ENCODE results near the gene PDE2A. TPM values are rescaled to one million over a fixed set of nuclear protein-coding genes. Genes with fewer than 3 reads are reported as not detected.

Gene PDE2A
- total RNA-seq, 1 experiment from 2014 or later: 0.74 TPM

DNA sequence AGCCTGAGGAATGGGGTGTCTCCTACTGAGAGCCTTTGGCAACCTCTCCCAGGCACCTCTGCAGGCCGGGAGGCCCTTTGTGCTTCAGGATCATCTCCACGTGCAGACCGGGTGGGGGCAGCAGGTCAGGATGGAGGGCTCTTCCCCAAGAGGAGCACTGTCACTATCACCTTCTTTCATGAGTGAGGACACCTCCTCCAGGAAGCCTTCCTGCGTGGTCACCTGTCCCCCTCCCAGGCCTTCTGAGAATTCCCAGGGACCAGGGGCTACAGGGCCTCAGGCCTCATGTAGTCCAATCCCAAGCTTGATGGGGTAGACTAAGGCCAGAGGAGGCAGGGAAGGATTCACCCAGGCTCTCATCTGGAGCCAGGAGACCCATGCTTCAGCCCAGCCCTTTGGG is 57.6 kb downstream of the PDE2A start:
- Histone ChIP-seq H3K4me1 (ENCODE audit: control insufficient read depth, insufficient read depth, low read length) (no peaks in the 10 kb centered on the region), H3K27ac (ENCODE audit: low read length) (no peak overlapping the region), H3K27me3 (ENCODE audit: control insufficient read depth, insufficient read depth, low read length) (peaks cover 20% of the 10 kb centered on the region), H3K4me3 (ENCODE audit: low read depth in 2 of 2, low read length in 2 of 2) (no peak overlapping the region), H3K36me3 (ENCODE audit: control insufficient read depth, insufficient read depth, low read length) (no peaks in the 10 kb centered on the region), H3K9me3 (ENCODE audit: control insufficient read depth, insufficient read depth, low read depth, low read length) (no peaks in the 10 kb centered on the region)
- DNase-seq (ENCODE audit: low read depth, low spot score): no peak
- POLR2A ChIA-PET: no interaction called here
- in situ Hi-C loops (cut with HindIII; ENCODE audit: low pct_unique_long_range_greater_than_20kb, low sequenced_read_pairs): no loop called here
- no peak for ATAC-seq
- intact Hi-C loops (cut with micrococcal nuclease; ENCODE audit: unreplicated experiment): no loop called here
- TF ChIP-seq TCF7L2 (IDR thresholded peaks at IDR 0.05; ENCODE audit: low read depth, low read length) (no peak), POLR2AphosphoS5 (IDR thresholded peaks at IDR 0.05; ENCODE audit: low read depth, low read length) (no peak), SIN3A (IDR thresholded peaks at IDR 0.05; ENCODE audit: borderline replicate concordance, insufficient read depth, low read depth, low read length) (no peak)
- TF ChIP-seq, protein P1, sequence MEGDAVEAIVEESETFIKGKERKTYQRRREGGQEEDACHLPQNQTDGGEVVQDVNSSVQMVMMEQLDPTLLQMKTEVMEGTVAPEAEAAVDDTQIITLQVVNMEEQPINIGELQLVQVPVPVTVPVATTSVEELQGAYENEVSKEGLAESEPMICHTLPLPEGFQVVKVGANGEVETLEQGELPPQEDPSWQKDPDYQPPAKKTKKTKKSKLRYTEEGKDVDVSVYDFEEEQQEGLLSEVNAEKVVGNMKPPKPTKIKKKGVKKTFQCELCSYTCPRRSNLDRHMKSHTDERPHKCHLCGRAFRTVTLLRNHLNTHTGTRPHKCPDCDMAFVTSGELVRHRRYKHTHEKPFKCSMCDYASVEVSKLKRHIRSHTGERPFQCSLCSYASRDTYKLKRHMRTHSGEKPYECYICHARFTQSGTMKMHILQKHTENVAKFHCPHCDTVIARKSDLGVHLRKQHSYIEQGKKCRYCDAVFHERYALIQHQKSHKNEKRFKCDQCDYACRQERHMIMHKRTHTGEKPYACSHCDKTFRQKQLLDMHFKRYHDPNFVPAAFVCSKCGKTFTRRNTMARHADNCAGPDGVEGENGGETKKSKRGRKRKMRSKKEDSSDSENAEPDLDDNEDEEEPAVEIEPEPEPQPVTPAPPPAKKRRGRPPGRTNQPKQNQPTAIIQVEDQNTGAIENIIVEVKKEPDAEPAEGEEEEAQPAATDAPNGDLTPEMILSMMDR (IDR thresholded peaks at IDR 0.05): no peak
- BruUV-seq (replicated peaks): no TSS peak
- CTCF ChIA-PET: interaction anchor here (0.5 kb wide), 1 partner anchor 48 kb away, joined by 5 read pairs; no protein-coding TSS in a partner anchor

DNA sequence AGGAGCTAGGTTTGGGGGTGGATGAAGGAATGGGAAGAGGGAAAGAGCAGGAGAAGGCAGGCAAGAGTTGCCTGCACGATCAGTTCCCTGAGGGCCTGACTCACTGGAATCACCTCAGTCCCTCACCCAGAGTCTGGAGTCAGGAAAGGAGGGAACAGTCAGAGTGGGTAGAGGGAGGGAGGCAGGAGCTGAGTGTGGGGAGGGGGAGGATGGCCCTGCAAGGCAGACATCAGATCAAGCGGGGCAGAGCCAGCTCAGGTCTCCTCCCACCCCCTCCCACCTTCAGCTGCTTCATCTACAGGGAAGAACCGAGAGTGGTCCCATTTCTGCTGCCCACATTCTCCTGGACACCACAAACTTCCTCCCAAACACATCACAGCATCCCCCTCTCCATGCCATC is 58.9 kb downstream of the PDE2A start:
- Histone ChIP-seq H3K4me1 (ENCODE audit: control insufficient read depth, insufficient read depth, low read length) (no peaks in the 10 kb centered on the region), H3K36me3 (ENCODE audit: control insufficient read depth, insufficient read depth, low read length) (no peaks in the 10 kb centered on the region), H3K9me3 (ENCODE audit: control insufficient read depth, insufficient read depth, low read depth, low read length) (no peaks in the 10 kb centered on the region), H3K4me3 (ENCODE audit: low read depth in 2 of 2, low read length in 2 of 2) (no peak overlapping the region), H3K27ac (ENCODE audit: low read length) (no peak overlapping the region), H3K27me3 (ENCODE audit: control insufficient read depth, insufficient read depth, low read length) (peaks cover 22% of the 10 kb centered on the region)
- ATAC-seq: no peak
- no TSS peak for BruUV-seq (replicated peaks)
- TF ChIP-seq SIN3A (IDR thresholded peaks at IDR 0.05; ENCODE audit: borderline replicate concordance, insufficient read depth, low read depth, low read length) (no peak), TCF7L2 (IDR thresholded peaks at IDR 0.05; ENCODE audit: low read depth, low read length) (no peak), POLR2AphosphoS5 (IDR thresholded peaks at IDR 0.05; ENCODE audit: low read depth, low read length) (no peak)
- TF ChIP-seq, protein P1 (IDR thresholded peaks at IDR 0.05): no peak
- TF ChIP-seq, protein P2, sequence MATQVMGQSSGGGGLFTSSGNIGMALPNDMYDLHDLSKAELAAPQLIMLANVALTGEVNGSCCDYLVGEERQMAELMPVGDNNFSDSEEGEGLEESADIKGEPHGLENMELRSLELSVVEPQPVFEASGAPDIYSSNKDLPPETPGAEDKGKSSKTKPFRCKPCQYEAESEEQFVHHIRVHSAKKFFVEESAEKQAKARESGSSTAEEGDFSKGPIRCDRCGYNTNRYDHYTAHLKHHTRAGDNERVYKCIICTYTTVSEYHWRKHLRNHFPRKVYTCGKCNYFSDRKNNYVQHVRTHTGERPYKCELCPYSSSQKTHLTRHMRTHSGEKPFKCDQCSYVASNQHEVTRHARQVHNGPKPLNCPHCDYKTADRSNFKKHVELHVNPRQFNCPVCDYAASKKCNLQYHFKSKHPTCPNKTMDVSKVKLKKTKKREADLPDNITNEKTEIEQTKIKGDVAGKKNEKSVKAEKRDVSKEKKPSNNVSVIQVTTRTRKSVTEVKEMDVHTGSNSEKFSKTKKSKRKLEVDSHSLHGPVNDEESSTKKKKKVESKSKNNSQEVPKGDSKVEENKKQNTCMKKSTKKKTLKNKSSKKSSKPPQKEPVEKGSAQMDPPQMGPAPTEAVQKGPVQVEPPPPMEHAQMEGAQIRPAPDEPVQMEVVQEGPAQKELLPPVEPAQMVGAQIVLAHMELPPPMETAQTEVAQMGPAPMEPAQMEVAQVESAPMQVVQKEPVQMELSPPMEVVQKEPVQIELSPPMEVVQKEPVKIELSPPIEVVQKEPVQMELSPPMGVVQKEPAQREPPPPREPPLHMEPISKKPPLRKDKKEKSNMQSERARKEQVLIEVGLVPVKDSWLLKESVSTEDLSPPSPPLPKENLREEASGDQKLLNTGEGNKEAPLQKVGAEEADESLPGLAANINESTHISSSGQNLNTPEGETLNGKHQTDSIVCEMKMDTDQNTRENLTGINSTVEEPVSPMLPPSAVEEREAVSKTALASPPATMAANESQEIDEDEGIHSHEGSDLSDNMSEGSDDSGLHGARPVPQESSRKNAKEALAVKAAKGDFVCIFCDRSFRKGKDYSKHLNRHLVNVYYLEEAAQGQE (IDR thresholded peaks at IDR 0.05; ENCODE audit: insufficient read depth in 1 of 2, low read depth in 2 of 2, low read length in 1 of 2): no peak
- in situ Hi-C loops (cut with HindIII; ENCODE audit: low pct_unique_long_range_greater_than_20kb, low sequenced_read_pairs) (no loop called here), intact Hi-C loops (cut with micrococcal nuclease; ENCODE audit: unreplicated experiment) (no loop called here)
- CTCF ChIA-PET: no interaction called here
- POLR2A ChIA-PET: no interaction called here
- DNase-seq (ENCODE audit: low read depth, low spot score): no peak

Data from Panc1 (cell line).